ENCODE data around the gene XPR1. TPM values are rescaled to one million over a fixed set of nuclear protein-coding genes. Genes with fewer than 3 reads are reported as not detected.

Gene XPR1
- total RNA-seq, 2 donors from 2014 or later, result 39.3 to 50.9 TPM

- no peak overlapping the region for H3K4me3 ChIP-seq (ENCODE audit: low read length)
- no peak for DNase-seq
- H3K4me1 ChIP-seq (ENCODE audit: control insufficient read depth, insufficient read depth, low read length), result peaks cover 3% of the 10 kb centered on the region
- WGBS, 2 experiments (ENCODE audit: insufficient coverage in 1 of 2, insufficient read length in 1 of 2), result 67 to 85% methylated on average over 2 of the region's 2 CpGs
- TF ChIP-seq CTCF (conservative IDR thresholded peaks at IDR 0.05), result no peak
- no peaks in the 10 kb centered on the region for H3K9me3 ChIP-seq (ENCODE audit: control insufficient read depth, low read length)
- H3K36me3 ChIP-seq (ENCODE audit: control insufficient read depth, insufficient read depth, low read length), result no peaks in the 10 kb centered on the region
- H3K9ac ChIP-seq (ENCODE audit: extremely low read depth, low read length, poor library complexity, severe bottlenecking), result no peak overlapping the region
- H3K4me3 Mint-ChIP-seq, result no peak overlapping the region
- H3K9me3 Mint-ChIP-seq, result no peaks in the 10 kb centered on the region
- no peak overlapping the region for H3K27ac Mint-ChIP-seq
- no peak overlapping the region for H3K27ac ChIP-seq (ENCODE audit: low read depth, low read length)
- peaks cover 16% of the 10 kb centered on the region for H3K4me1 Mint-ChIP-seq
- H3K27me3 ChIP-seq (ENCODE audit: control insufficient read depth, insufficient read depth, low read length, poor library complexity, severe bottlenecking), result peaks cover 9% of the 10 kb centered on the region
- peaks cover 11% of the 10 kb centered on the region for H3K27me3 Mint-ChIP-seq (ENCODE audit: insufficient read depth)
- H3K36me3 Mint-ChIP-seq (ENCODE audit: low read depth), result no peaks in the 10 kb centered on the region
Measured at GRCh38 chr1:180606155-180606554, 25.7 kb upstream of the XPR1 start.

- peaks cover 23% of the 10 kb centered on the region for H3K4me1 Mint-ChIP-seq
- H3K9me3 Mint-ChIP-seq, result no peaks in the 10 kb centered on the region
- 90 to 100% methylated on average over 6 to 7 of the region's 7 CpGs for WGBS, 2 experiments (ENCODE audit: insufficient coverage in 1 of 2, insufficient read length in 1 of 2)
- no peaks in the 10 kb centered on the region for H3K36me3 Mint-ChIP-seq (ENCODE audit: low read depth)
- no peaks in the 10 kb centered on the region for H3K9me3 ChIP-seq (ENCODE audit: control insufficient read depth, low read length)
- H3K4me3 Mint-ChIP-seq, result no peak overlapping the region
- H3K27ac Mint-ChIP-seq, result no peak overlapping the region
- H3K36me3 ChIP-seq (ENCODE audit: control insufficient read depth, insufficient read depth, low read length), result no peaks in the 10 kb centered on the region
- H3K27me3 ChIP-seq (ENCODE audit: control insufficient read depth, insufficient read depth, low read length, poor library complexity, severe bottlenecking), result no peaks in the 10 kb centered on the region
- H3K27me3 Mint-ChIP-seq (ENCODE audit: insufficient read depth), result no peaks in the 10 kb centered on the region
- H3K4me3 ChIP-seq (ENCODE audit: low read length), result peak overlapping the region; percentile 9
- DNase-seq, result no peak
- H3K9ac ChIP-seq (ENCODE audit: extremely low read depth, low read length, poor library complexity, severe bottlenecking), result no peak overlapping the region
- H3K27ac ChIP-seq (ENCODE audit: low read depth, low read length), result no peak overlapping the region
- no peak for TF ChIP-seq CTCF (conservative IDR thresholded peaks at IDR 0.05)
- H3K4me1 ChIP-seq (ENCODE audit: control insufficient read depth, insufficient read depth, low read length), result peaks cover 5% of the 10 kb centered on the region
Measured at GRCh38 chr1:180609643-180610555, 21.9 kb upstream of the XPR1 start.

- Mint-ChIP-seq H3K4me3 (no peak overlapping the region), H3K27ac (no peak overlapping the region), H3K36me3 (ENCODE audit: low read depth) (no peaks in the 10 kb centered on the region), H3K27me3 (ENCODE audit: insufficient read depth) (no peaks in the 10 kb centered on the region), H3K9me3 (no peaks in the 10 kb centered on the region), H3K4me1 (peaks cover 28% of the 10 kb centered on the region)
- peak; percentile 71 for DNase-seq
- H3K4me3 ChIP-seq (ENCODE audit: low read length), result no peak overlapping the region
- no peak overlapping the region for H3K9ac ChIP-seq (ENCODE audit: extremely low read depth, low read length, poor library complexity, severe bottlenecking)
- H3K36me3 ChIP-seq (ENCODE audit: control insufficient read depth, insufficient read depth, low read length), result no peaks in the 10 kb centered on the region
- H3K27me3 ChIP-seq (ENCODE audit: control insufficient read depth, insufficient read depth, low read length, poor library complexity, severe bottlenecking), result no peaks in the 10 kb centered on the region
- no peak overlapping the region for H3K27ac ChIP-seq (ENCODE audit: low read depth, low read length)
- H3K4me1 ChIP-seq (ENCODE audit: control insufficient read depth, insufficient read depth, low read length), result peaks cover 11% of the 10 kb centered on the region
- no peaks in the 10 kb centered on the region for H3K9me3 ChIP-seq (ENCODE audit: control insufficient read depth, low read length)
- TF ChIP-seq CTCF (conservative IDR thresholded peaks at IDR 0.05), result no peak
- 50 to 54% methylated on average over 3 of the region's 3 CpGs for WGBS, 2 experiments (ENCODE audit: insufficient coverage in 1 of 2, insufficient read length in 1 of 2)
Measured at GRCh38 chr1:180610556-180611015, 21.2 kb upstream of the XPR1 start.
